ENCODE measurements around the gene CYLD. TPM values are rescaled to one million over a fixed set of nuclear protein-coding genes. Genes with fewer than 3 reads are reported as not detected.

The CYLD gene
- polyA plus RNA-seq, 1 donor from 2014 or later = 27.6 TPM

GRCh38 chr16:50747207-50747956, 5.5 kb downstream of the CYLD start:
- Histone ChIP-seq H3K27me3 (ENCODE audit: insufficient read depth, low read depth, low read length) (no peaks in the 10 kb centered on the region), H3K4me2 (ENCODE audit: low read length) (no peak overlapping the region), H3K9me2 (ENCODE audit: insufficient read depth, low read length) (no peaks in the 10 kb centered on the region), H2AFZ (ENCODE audit: low read depth, low read length) (no peak overlapping the region), H3F3A (ENCODE audit: insufficient read depth, low read length, poor library complexity, severe bottlenecking) (no peaks in the 10 kb centered on the region), H3K27ac (ENCODE audit: low read length) (no peak overlapping the region), H3K9me3 (ENCODE audit: low read length) (no peaks in the 10 kb centered on the region), H3K36me3 (ENCODE audit: insufficient read depth, low read length) (peaks cover 4% of the 10 kb centered on the region), H3K9ac (ENCODE audit: low read length) (no peak overlapping the region), H3K4me3 (ENCODE audit: low read length) (no peak overlapping the region), H4K20me1 (ENCODE audit: insufficient read depth) (no peaks in the 10 kb centered on the region), H3K79me2 (replicated peaks; ENCODE audit: insufficient read depth, low read length) (no peaks in the 10 kb centered on the region)
- TF ChIP-seq RAD21 (conservative IDR thresholded peaks at IDR 0.05) (peak; percentile 65), SMC3 (conservative IDR thresholded peaks at IDR 0.05; ENCODE audit: poor library complexity) (peak; percentile 59), EP300 (conservative IDR thresholded peaks at IDR 0.05; ENCODE audit: poor library complexity, severe bottlenecking) (no peak), CTCF (IDR thresholded peaks at IDR 0.05; ENCODE audit: poor library complexity, severe bottlenecking) (peak; percentile 64)

- no peak overlapping the region for H2AFZ ChIP-seq (ENCODE audit: low read depth, low read length)
- H3K9ac ChIP-seq (ENCODE audit: low read length) = no peak overlapping the region
- TF ChIP-seq EZH2 (IDR thresholded peaks at IDR 0.05; ENCODE audit: borderline replicate concordance, insufficient read depth, low read length, poor library complexity, severe bottlenecking) (no peak), MXI1 (conservative IDR thresholded peaks at IDR 0.05; ENCODE audit: poor library complexity, severe bottlenecking) (no peak), CTCF (IDR thresholded peaks at IDR 0.05; ENCODE audit: poor library complexity, severe bottlenecking) (no peak), EP300 (conservative IDR thresholded peaks at IDR 0.05; ENCODE audit: poor library complexity, severe bottlenecking) (no peak), REST (IDR thresholded peaks at IDR 0.05; ENCODE audit: borderline replicate concordance) (no peak), TAF1 (IDR thresholded peaks at IDR 0.05; ENCODE audit: low read depth) (no peak), POLR2AphosphoS5 (IDR thresholded peaks at IDR 0.05) (no peak), SMC3 (conservative IDR thresholded peaks at IDR 0.05; ENCODE audit: poor library complexity) (no peak), RAD21 (conservative IDR thresholded peaks at IDR 0.05) (no peak)
- peaks cover 4% of the 10 kb centered on the region for H3K36me3 ChIP-seq (ENCODE audit: insufficient read depth, low read length)
- H3K9me2 ChIP-seq (ENCODE audit: insufficient read depth, low read length) = no peaks in the 10 kb centered on the region
- H3K27ac ChIP-seq (ENCODE audit: low read length) = no peak overlapping the region
- no peaks in the 10 kb centered on the region for H3K79me2 ChIP-seq (replicated peaks; ENCODE audit: insufficient read depth, low read length)
- no peak overlapping the region for H3K4me2 ChIP-seq (ENCODE audit: low read length)
- H3F3A ChIP-seq (ENCODE audit: insufficient read depth, low read length, poor library complexity, severe bottlenecking) = no peaks in the 10 kb centered on the region
- H3K9me3 ChIP-seq (ENCODE audit: low read length) = no peaks in the 10 kb centered on the region
- H3K4me3 ChIP-seq (ENCODE audit: low read length) = no peak overlapping the region
- no peaks in the 10 kb centered on the region for H4K20me1 ChIP-seq (ENCODE audit: insufficient read depth)
- no peaks in the 10 kb centered on the region for H3K27me3 ChIP-seq (ENCODE audit: insufficient read depth, low read depth, low read length)
Measured at GRCh38 chr16:50751528-50751927, 9.6 kb downstream of the CYLD start.

Data from neural cell (in vitro differentiated cells).